HCT116 (cell line): ENCODE measurements around the gene PFDN5. TPM values are rescaled to one million over a fixed set of nuclear protein-coding genes. Genes with fewer than 3 reads are reported as not detected.

Experiments
- ATAC-seq: fragments of 200-7000 bp; cut with Tn5 transposase; 2 replicates; pipeline ENCODE4 v1.9.1; 2020; ENCODE audit warnings: mild to moderate bottlenecking, moderate library complexity
- BruUV-seq: library from RNA; stranded (reverse); fragments of 400-500 nt; replicated peaks from 2 replicates; lab custom pipeline; 2021; lab: Mats Ljungman, UMichigan
- CTCF ChIA-PET: fragments of 300-600 bp; sonication (Branson Sonifier 250); formaldehyde crosslinking; loops from one replicate; lab custom pipeline; 2021; ENCODE audit warnings: antibody characterized with exemption; lab: Charles Lee
- POLR2A ChIA-PET: fragments of 300-600, 350-600 bp; sonication (Branson Sonifier 250); formaldehyde crosslinking; loops from one replicate; lab custom pipeline; 2021; ENCODE audit warnings: antibody characterized with exemption; lab: Charles Lee
- RAD21 ChIA-PET, 2 experiments: fragments of 300-600 bp; sonication (Branson Sonifier 250); formaldehyde crosslinking; loops; one replicate each; lab custom pipeline; 2023; ENCODE audit warnings: low total read pairs in 2 of 2; ENCODE audit not compliant: uncharacterized antibody in 2 of 2, unreplicated experiment in 2 of 2, low non-redundant PET in 1 of 2; lab: Charles Lee
- DNase-seq: peaks from one replicate; pipeline ENCODE4 v3.0.0-alpha.2; 2010; ENCODE audit warnings: low read depth, low spot score
- H2AFZ ChIP-seq: fragments of 200-600 bp; shearing (Covaris generic), sonication (generic); 2 replicates; pipeline ENCODE4 v1.6.1; 2017; ENCODE audit warnings: low read depth, mixed run types, mixed read lengths, antibody characterized with exemption, low read length; ENCODE audit not compliant: poor library complexity, severe bottlenecking
- H3K27ac ChIP-seq: 2 replicates; pipeline ENCODE4 v1.5.1; 2012; ENCODE audit warnings: low read depth, low read length
- H3K27me3 ChIP-seq: fragments of 200-600 bp; sonication (generic); 2 replicates; pipeline ENCODE4 v1.6.1; 2016; ENCODE audit warnings: mixed run types, low read length, mixed read lengths; ENCODE audit not compliant: insufficient read depth
- H3K36me3 ChIP-seq, 2 experiments: fragments of 200-500 bp in 1 of 2; fragments of 200-600 bp in 1 of 2; sonication (Bioruptor generic) in 1 of 2; sonication (generic) in 1 of 2; 2 replicates each; pipeline versions ENCODE4 v1.5.1 to v1.6.1; 2014 to 2016; ENCODE audit warnings: low read length in 2 of 2, inconsistent platforms in 1 of 2, mixed read lengths in 1 of 2, mixed run types in 1 of 2; ENCODE audit not compliant: insufficient read depth in 2 of 2, control insufficient read depth in 1 of 2
- H3K4me1 ChIP-seq, 2 experiments: fragments of 200-600 bp in 1 of 2; sonication (generic) in 1 of 2; 2 replicates each; pipeline versions ENCODE4 v1.5.1 to v1.6.1; 2012 to 2017; ENCODE audit warnings: low read length in 2 of 2, inconsistent platforms in 1 of 2, mild to moderate bottlenecking in 1 of 2, mixed read lengths in 1 of 2, mixed run types in 1 of 2, moderate library complexity in 1 of 2; ENCODE audit not compliant: insufficient read depth in 2 of 2, control insufficient read depth in 1 of 2
- H3K4me2 ChIP-seq: fragments of 200-600 bp; sonication (generic); 2 replicates; pipeline ENCODE4 v1.6.1; 2017; ENCODE audit warnings: mixed run types, low read length, mixed read lengths
- H3K4me3 ChIP-seq, 2 experiments: fragments of 200-600 bp in 1 of 2; sonication (generic) in 1 of 2; replicated peaks in 1 of 2; 2 replicates each; pipeline ENCODE4 v1.5.1; 2011 to 2016; ENCODE audit warnings: low read length in 2 of 2, control low read depth in 1 of 2, low read depth in 1 of 2, mild to moderate bottlenecking in 1 of 2, mixed read lengths in 1 of 2, mixed run types in 1 of 2
- H3K79me2 ChIP-seq: fragments of 200-600 bp; sonication (generic); 2 replicates; pipeline ENCODE4 v1.6.1; 2017; ENCODE audit warnings: mild to moderate bottlenecking, mixed run types, low read length, moderate library complexity, mixed read lengths; ENCODE audit not compliant: insufficient read depth
- H3K9ac ChIP-seq: fragments of 200-600 bp; sonication (generic); 2 replicates; pipeline ENCODE4 v1.6.1; 2016; ENCODE audit warnings: low read length, mixed read lengths
- H3K9me2 ChIP-seq: fragments of 200-600 bp; sonication (generic), shearing (Covaris generic); 2 replicates; pipeline ENCODE4 v1.6.1; 2017; ENCODE audit warnings: mixed run types, mild to moderate bottlenecking, moderate library complexity; ENCODE audit not compliant: insufficient read depth
- H3K9me3 ChIP-seq, 2 experiments: fragments of 200-500 bp in 1 of 2; fragments of 200-600 bp in 1 of 2; sonication (Bioruptor generic) in 1 of 2; sonication (generic) in 1 of 2; 2 replicates each; pipeline ENCODE4 v1.6.1; 2014 to 2017; ENCODE audit warnings: low read length in 2 of 2, mixed read lengths in 2 of 2, inconsistent platforms in 1 of 2, low read depth in 1 of 2, mild to moderate bottlenecking in 1 of 2, mixed run types in 1 of 2, moderate library complexity in 1 of 2; ENCODE audit not compliant: control insufficient read depth in 1 of 2, insufficient read depth in 1 of 2
- H4K20me1 ChIP-seq: fragments of 200-600 bp; sonication (generic), shearing (Covaris generic); 2 replicates; pipeline ENCODE4 v1.6.1; 2017; ENCODE audit warnings: mixed run types, mild to moderate bottlenecking, moderate library complexity; ENCODE audit not compliant: insufficient read depth
- EGR1 ChIP-seq: IDR thresholded peaks from 2 replicates; pipeline ENCODE4 v1.6.1; 2012; ENCODE audit warnings: low read depth
- ELF1 ChIP-seq: IDR thresholded peaks from 2 replicates; pipeline ENCODE4 v1.6.1; 2012; ENCODE audit warnings: low read depth, borderline replicate concordance
- EZH2 ChIP-seq: fragments of 200-600 bp; sonication (generic); IDR thresholded peaks from 2 replicates; pipeline ENCODE4 v1.6.1; 2017; ENCODE audit warnings: antibody characterized with exemption, mixed run types
- MAX ChIP-seq: IDR thresholded peaks from 2 replicates; pipeline ENCODE4 v1.6.1; 2012
- POLR2A ChIP-seq: IDR thresholded peaks from 2 replicates; pipeline ENCODE4 v1.7.0; 2011; ENCODE audit warnings: borderline replicate concordance; ENCODE audit not compliant: insufficient read depth, insufficient read length; ENCODE audit errors: extremely low read depth
- SP1 ChIP-seq: IDR thresholded peaks from 2 replicates; pipeline ENCODE4 v1.6.1; 2012; ENCODE audit warnings: low read depth
- ZFX ChIP-seq: fragments of 450-650 bp; IDR thresholded peaks from 2 replicates; pipeline ENCODE4 v1.6.1; 2017
- intact Hi-C: fragments of 100-400 bp; cut with micrococcal nuclease; formaldehyde crosslinking; loops from 2 replicates; pipeline ENCODE4 v1.10.0; 2022
- total RNA-seq: library from RNA; stranded (reverse); gene quantifications from one replicate; pipeline ENCODE4 v1.2.1, GENCODE V29; 2021; ENCODE audit not compliant: unreplicated experiment
- TF ChIP-seq, protein P1 (sequence below), 3 experiments: fragments of 200-600 bp in 1 of 3; sonication (generic) in 1 of 3; IDR thresholded peaks in 2 of 3; conservative IDR thresholded peaks in 1 of 3; 2 replicates each; pipeline ENCODE4 v1.5.1; 2012 to 2017; ENCODE audit warnings: low read depth in 2 of 3, low read length in 2 of 3, antibody characterized with exemption in 1 of 3, borderline replicate concordance in 1 of 3, control low read depth in 1 of 3, mild to moderate bottlenecking in 1 of 3, mixed read lengths in 1 of 3, mixed run types in 1 of 3, moderate library complexity in 1 of 3; ENCODE audit not compliant: insufficient read depth in 1 of 3

PFDN5 gene
- total RNA-seq, 1 experiment from 2014 or later = 318 TPM

DNA sequence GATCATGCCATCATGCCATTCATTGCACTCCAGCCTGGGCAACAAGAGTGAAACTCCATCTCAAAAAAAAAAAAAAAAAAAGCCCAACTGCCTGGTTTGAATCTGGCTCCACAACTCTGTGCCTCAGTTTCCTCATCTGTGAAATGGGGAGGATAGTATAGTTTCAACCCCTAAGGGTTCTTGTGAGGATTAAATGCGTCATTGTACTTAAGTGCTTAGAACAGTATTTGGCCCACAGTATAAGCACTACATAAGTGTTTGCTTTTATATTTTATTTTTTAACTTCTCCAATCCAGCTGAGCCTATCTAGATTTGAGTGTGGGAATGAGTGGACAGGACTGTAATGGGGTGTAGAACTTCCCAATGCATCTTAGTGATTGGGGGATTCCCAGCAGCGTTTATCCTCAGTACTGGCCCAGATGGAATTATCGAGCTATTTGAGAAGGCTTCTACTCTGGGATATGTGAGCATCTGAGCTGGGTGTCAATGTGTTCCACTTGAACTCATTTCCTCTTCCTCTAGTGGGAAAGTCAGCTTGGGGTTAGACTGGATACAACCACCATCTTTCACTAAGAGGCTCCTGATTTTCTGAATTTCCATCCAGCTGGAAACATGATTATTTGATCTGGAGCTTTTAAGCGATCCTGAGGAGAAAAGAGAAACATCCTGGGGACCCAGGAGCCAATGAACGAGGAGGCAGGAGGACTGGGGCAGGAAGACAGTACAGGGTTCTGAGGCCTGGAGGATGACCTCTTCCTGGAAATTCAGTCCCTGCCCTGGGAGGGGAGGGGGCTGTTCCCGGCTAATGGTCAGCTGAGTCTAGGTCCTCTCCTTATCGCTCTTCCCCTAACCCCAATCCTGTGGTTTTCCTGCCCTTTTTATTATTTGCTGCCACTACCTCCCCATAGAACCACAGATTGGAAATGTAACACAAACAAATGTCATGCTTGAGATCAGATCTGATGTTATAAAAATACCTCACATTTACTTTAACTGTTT lies 36.5 kb upstream of the PFDN5 start (continued):
- TF ChIP-seq POLR2A (no peak), SP1 (no peak)

DNA sequence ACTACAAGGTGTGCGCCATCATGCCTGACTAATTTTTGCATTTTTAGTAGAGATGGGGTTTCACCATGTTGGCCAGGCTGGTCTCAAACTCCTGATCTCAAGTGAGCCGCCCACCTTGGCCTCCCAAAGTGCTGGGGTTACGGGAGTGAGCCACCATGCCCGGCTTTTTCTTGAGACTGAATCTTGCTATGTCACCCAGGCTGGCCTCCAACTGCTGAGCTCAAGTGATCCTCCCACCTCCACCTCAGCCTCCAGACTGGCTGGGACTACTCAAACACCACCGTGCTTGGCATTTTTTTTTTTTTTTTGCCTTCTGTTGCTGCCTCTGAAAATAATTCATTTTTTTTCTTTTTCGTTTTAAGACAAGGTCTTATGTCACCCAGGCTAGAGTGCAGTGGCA lies 35.5 kb upstream of the PFDN5 start:
- Histone ChIP-seq H2AFZ (no peak overlapping the region), H3K4me3 (no peak overlapping the region), H3K9me2 (no peaks in the 10 kb centered on the region), H3K79me2 (no peaks in the 10 kb centered on the region), H3K27me3 (no peaks in the 10 kb centered on the region), H3K27ac (no peak overlapping the region), H3K4me2 (no peak overlapping the region), H3K4me1 (no peaks in the 10 kb centered on the region), H3K9me3 (no peaks in the 10 kb centered on the region), H3K36me3 (no peaks in the 10 kb centered on the region), H4K20me1 (no peaks in the 10 kb centered on the region), H3K9ac (no peak overlapping the region)
- POLR2A ChIA-PET = no interaction called here
- intact Hi-C loops = no loop called here
- CTCF ChIA-PET = no interaction called here
- DNase-seq (no peak), ATAC-seq (no peak)
- no TSS peak for BruUV-seq
- no peak for TF ChIP-seq ELF1
- TF ChIP-seq MAX = no peak
- no peak for TF ChIP-seq EGR1
- TF ChIP-seq, protein P1, sequence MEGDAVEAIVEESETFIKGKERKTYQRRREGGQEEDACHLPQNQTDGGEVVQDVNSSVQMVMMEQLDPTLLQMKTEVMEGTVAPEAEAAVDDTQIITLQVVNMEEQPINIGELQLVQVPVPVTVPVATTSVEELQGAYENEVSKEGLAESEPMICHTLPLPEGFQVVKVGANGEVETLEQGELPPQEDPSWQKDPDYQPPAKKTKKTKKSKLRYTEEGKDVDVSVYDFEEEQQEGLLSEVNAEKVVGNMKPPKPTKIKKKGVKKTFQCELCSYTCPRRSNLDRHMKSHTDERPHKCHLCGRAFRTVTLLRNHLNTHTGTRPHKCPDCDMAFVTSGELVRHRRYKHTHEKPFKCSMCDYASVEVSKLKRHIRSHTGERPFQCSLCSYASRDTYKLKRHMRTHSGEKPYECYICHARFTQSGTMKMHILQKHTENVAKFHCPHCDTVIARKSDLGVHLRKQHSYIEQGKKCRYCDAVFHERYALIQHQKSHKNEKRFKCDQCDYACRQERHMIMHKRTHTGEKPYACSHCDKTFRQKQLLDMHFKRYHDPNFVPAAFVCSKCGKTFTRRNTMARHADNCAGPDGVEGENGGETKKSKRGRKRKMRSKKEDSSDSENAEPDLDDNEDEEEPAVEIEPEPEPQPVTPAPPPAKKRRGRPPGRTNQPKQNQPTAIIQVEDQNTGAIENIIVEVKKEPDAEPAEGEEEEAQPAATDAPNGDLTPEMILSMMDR (IDR thresholded peaks at IDR 0.05 in 2 of 3, conservative IDR thresholded peaks at IDR 0.05 in 1 of 3; ENCODE audit: borderline replicate concordance in 1 of 3, insufficient read depth in 1 of 3, low read depth in 2 of 3, low read length in 2 of 3) = no peak
- TF ChIP-seq ZFX = no peak
- TF ChIP-seq EZH2 = no peak
- RAD21 ChIA-PET = no interaction called here
